SW 1271 (cell line): ENCODE measurements around the gene PRRG2.
A peak's percentile ranks its signal among the peaks of the same experiment; 100 is the strongest.

Experiments
- DNase-seq, 2 experiments: peaks; one replicate each; lab custom pipeline; 2025; lab: John Stamatoyannopoulos, UW

PRRG2 gene

DNA sequence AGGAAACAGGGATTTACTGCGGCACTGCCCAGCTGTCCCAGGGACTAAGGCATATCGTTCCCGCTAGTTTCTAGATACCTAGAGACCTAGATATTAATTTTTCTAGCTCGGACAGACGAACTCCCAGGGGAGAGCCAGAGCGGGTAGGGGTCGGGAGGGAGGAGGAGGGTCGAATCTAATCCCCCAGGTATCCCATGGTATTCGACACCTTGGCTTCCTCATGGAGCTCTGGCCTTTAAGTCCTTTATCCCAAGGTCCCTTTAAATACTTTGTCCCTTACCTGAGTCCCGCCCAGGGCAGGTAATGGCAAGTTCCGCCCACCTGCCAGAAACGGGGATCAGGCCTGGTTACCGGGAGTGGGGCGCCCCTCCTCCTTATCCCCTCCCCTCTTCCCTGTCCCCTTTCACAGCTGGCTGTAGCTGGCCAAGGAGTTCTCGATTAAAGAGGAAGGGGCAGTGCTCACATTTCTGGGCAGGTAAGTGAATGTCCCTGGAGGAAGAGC is at the start of gene PRRG2:
Gene PRRG2 (plus strand): TSS at position 310 of the 502 bp plus-strand sequence. CDS start 1,904 bp downstream, outside the sequence.
- no peak for DNase-seq

DNA sequence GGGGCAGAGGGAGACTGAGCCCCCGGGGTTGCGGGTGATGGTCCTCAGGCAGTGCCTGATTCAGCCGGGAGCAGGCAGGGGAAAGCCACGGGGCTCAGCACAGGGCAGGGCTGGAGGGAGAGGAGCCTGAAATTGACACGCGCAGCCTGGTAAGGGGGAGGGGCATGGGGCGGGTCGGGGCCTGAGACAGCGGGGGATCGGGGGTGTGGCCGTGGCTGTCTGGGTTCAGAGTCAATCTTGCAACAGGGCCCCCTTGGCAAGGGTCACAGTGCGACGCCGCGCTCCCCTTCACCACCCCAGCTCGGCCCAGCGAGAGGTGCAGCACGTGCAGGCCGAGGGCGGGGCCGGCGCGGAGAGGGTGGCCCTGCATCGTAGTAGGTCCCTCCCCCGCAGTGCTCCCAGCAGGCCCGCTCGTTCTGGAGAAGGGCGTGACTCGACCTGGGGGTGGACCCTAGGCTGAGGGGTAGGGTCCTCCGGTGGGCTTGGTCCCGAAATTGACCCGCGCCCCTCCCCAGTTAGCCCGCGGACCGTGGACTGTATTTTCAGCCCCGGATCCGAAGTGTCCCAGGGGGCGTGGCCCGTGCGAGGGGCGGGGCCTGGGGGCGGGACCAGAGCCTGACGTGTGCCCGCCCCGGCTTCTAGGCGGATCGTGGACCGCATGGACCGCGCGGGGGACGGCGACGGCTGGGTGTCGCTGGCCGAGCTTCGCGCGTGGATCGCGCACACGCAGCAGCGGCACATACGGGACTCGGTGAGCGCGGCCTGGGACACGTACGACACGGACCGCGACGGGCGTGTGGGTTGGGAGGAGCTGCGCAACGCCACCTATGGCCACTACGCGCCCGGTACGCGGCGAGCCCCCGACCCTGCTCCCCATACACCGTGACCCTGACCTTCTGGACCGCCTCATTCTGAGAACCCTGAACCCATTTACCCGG is 47.3 kb upstream of the PRRG2 start:
- DNase-seq: peak in 1 of 2 experiments; percentile 47

DNA sequence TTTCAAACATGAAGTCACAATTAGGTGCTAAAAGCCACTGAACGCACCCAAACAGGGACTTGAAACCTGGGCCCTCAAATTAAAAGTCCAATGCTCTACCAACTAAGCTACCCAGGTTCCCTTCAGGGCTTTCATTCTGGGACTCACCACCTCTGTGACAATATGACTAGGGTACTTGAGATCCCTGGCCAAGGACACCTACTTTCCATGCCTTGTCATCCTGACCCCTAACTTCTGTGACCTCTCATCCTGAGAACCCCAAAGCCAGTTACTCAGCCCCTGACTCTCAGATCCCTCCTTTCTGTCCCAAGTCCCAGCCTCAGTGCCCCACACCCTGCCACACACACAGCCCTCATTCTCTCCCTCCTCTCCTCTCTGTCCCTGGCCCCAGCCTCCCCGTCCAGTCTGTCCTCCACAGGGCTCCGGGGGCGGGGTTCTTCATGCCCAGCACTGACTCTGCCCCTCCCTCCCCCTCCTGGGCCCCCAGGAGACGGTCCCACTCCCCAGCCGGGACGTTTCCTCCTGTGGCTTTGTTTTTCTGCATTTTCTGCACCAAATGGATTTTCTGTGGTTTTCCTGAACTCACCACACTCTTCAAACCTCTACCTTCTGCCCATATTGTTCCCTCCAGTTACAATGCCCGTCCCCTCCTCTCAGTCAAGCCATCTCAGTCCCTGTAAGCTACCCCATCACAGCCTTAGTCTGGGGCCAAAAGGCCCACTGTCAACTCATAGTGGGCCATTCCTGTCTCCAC is 46.3 kb upstream of the PRRG2 start:
- DNase-seq: no peak

DNA sequence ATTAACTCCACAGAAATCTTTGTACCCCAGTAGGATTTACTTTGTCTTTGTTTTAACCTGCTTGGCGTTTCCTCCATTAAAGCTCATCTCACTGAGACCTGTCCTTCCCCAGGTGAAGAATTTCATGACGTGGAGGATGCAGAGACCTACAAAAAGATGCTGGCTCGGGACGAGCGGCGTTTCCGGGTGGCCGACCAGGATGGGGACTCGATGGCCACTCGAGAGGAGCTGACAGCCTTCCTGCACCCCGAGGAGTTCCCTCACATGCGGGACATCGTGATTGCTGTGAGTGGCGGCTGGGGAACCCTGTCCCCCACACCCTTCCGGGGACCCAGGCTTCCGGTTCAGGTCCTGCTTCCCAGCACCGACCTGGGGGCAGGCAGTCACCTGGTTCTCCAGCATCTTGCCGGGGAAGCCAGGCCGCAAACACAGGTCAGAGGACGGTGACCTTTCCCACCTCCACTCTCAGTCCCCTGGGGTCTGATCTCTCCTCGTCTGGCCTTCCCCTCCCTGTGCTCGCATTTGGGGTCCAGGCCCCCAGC is 44.1 kb upstream of the PRRG2 start:
- DNase-seq: no peak

DNA sequence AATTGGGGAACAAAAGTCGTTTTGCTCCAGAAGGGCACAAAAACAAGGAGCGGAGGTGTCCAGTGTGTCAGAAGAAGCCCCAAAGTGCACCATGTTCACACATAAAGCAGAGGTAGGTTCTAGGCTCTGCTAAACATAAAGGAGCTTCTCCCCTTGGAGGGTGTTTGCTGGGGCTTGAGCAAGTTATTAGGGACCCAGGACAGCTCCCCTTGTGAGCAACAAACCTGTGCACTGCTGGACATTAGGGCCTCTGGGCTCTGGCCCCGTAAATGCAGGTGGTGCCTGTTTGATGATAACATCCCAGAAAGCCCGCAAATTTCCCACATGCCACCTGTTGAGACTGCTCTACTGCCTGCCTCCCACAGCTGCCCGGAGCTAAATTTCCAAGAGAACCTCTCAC is 42.5 kb upstream of the PRRG2 start:
- DNase-seq: no peak

DNA sequence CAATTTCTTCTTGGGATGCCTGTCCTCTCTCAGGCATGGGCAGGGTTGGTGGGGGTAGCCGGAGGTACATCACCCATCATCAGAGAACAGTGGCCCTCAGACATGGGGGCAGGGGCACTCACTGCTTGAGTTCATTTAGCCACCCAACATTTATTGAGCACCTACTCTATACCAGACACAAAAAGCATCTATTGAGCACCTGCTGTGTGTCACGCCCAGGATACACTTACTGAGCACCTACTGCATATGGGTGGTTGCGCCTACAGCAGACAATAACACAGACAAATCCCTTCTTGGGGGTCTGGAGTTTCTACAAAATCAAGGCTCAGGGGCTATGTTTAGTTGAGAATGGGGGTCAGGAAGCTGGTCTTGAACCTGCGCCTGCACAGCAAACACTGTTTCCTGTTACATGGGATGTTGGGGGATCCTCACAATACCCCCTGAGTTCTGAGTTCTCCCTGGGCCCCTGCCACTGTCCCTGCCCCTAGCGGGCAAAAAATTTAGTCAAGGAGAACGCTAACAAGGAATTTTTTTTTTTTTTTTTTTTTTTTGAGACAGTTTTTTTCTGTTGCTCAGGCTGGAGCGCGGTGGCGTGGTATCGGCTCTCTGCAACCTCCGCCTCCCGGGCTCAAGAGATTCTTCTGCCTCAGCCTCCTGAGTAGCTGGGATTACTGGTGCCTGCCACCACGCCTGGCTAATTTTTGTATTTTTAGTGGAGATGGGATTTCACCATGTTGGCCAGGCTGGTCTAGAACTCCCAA is 41.7 kb upstream of the PRRG2 start:
- no peak for DNase-seq

DNA sequence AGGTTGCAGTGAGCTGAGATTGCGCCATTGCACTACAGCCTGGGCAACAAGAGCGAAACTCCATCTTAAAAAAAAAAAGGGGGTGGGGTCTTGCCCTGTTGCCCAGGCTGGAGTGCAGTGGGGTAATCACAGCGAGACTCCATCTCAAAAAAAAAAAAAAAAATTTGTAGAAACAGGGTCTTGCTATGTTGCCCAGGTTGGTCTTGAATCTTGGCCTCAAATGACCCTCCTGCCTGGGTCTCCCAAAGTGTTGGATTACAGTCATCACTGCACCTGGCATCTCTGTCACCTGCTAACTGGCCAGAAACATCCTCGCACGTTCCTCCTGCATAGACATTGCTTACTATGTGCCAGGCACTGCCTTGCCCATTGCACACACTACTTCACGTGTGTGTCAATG is 39.2 kb upstream of the PRRG2 start:
- DNase-seq: no peak

DNA sequence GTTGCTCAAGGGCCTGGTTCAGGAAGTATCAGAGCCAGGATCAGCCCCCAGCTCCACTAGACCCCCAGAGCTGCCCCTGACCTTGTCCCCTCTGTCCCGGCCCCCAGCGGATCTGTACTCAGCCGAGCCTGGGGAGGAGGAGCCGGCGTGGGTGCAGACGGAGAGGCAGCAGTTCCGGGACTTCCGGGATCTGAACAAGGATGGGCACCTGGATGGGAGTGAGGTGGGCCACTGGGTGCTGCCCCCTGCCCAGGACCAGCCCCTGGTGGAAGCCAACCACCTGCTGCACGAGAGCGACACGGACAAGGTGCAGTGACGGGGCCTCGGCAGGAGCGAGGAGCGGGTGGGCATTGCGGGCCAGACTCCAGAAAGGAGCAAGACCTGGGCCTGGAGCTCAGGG is 38.7 kb upstream of the PRRG2 start:
- no peak for DNase-seq

DNA sequence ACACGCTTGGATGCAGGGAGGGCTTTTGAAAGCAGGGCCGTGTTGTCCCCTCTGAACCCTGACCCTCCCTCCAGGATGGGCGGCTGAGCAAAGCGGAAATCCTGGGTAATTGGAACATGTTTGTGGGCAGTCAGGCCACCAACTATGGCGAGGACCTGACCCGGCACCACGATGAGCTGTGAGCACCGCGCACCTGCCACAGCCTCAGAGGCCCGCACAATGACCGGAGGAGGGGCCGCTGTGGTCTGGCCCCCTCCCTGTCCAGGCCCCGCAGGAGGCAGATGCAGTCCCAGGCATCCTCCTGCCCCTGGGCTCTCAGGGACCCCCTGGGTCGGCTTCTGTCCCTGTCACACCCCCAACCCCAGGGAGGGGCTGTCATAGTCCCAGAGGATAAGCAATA is 38.1 kb upstream of the PRRG2 start:
- DNase-seq: no peak

DNA sequence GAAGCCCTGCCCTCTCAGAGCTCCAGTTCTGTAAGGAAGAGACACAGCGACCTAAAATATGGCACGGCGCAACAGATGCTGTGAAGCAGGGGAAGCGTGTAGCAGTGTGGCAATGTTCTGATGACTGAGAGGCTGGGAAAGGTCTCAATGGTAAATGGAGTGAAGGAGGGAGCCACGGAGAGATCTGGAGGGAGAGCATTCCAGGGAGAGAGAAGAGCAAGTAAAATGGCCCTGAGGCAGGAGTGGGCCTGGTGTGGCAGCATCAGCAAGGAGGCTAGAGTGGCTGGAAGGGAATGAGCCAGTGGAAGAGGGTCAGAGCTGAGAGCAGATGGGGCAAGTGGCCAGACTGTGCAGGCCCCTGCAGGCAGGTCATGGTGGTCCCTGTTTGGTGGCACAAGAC is 37.0 kb upstream of the PRRG2 start:
- DNase-seq: no peak

DNA sequence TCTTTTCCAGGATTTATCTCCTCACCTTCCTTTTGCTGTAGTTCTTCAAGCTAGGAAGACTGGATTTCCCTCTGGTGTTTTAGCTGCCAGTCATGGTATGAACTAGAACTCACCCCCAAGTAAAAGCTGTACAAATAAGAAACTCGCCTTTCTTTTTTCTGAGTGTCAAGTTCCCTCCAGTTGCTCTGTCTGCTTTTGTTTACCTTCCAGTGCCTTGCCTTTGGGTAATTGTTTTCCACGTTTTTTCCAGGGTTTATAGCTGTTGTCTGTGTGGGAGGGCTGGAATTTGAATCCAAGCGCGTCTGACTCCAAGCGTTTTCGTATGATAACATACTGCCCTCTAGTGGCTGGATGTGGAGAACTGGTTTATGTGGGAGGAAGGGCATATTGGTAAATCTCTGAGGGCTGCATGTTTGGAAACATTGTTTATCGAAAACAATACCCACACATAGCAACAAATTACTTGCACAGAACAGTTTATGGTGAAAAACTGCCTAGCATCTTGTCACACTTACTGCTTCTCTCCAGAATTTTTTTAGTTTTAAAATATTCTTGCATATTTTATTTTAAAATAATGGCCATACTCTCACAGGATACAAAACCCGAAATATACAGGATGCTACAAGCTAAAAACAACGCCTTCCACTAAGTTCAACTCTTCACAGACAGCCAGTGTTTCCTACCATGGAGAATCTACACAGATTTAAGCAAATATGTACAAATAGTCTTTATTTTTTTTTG is 34.1 kb upstream of the PRRG2 start:
- DNase-seq: peak; percentile 28 to 80

DNA sequence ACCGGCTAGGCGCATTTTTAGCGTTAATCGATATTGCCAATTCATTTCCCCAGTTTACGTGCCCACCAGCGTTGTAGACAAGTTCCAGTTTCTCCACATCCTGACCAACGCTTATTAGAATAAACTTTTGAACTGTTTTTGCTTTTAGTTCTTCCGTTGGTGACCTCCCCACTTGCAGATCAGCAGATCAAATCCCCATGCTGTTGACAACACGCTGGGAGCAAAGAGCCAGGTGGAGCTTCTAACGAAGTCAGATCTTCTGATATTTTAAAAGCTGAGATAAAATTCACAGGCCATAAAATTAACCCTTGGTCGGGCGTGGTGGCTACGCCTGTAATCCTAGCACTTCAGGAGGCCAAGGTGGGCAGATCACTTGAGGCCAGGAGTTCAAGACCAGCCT is 32.1 kb upstream of the PRRG2 start:
- DNase-seq: no peak

DNA sequence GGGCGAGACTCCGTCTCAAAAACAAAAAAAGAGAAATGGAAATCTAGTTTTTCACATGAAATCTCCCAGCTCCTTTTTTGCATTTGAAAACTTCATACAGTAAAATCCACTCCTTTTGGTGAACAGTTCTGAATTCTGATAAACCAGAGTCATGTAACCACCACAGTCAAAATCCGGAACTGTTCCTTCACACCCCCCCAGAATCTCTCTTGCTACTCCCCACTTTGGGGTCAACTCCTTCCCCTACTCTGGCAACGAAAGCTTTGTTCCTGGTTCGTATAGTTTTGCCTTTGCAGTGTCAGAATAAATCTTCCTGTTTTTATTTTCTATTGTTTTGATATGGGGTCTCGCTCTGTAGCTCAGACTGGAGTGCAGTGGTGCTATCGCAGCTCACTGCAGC is 29.6 kb upstream of the PRRG2 start:
- no peak for DNase-seq

DNA sequence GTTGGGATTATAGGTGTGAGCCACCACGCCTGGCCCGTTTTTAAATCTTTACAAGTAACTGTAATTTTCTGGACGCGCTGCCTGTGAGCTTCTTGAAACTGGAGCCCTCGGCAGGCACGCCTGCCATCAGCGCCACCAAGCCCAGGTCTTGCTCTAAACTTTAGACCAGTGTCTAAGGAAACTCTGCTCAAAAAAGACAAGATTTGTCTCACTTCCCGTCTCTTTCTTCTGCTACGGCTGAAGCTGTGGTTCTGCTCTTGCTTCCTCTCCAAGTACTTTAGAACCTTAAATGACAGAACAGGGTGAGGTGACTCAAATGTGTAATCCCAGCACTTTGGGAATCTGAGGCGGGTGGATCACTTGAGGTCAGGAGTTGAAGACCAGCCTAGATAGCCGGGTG is 28.4 kb upstream of the PRRG2 start:
- DNase-seq: no peak

DNA sequence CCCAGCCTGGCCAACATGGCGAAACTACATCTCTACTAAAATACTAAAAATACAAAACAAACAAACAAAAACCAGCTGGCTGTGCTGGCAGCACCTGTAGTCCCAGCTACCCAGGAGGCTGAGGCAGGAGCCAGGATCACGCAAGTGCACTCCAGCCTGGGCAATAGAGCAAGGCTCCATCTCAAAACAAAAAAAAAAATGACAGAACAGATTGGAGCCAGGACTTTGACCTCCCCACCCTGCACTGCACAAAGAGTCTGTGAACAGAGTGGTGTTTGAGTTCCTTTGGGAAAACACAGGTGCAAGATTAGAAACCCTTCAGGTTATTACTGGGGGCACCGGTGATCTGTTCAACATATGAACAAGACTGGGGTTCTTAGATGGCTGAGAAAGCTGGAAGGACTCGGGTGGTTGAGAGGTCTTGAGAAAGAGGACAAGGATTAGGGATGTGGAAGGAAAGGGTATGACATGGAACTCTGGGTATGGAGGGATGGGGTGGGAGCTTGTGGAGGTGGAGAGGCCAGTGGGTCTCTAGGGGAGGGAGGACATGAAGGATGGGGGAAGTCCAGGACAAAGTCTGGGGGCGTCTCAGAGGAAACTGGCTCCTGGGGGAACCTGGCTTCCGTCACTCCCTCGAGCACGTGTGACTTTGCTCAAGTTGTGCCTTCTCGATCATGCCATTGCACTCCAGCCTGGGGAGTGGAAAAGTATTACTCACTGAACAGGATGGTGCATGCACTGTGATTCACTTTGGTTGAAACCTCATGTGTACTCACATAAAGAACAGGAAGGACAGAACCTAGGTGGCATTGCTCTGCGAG is 27.5 kb upstream of the PRRG2 start:
- no peak for DNase-seq

DNA sequence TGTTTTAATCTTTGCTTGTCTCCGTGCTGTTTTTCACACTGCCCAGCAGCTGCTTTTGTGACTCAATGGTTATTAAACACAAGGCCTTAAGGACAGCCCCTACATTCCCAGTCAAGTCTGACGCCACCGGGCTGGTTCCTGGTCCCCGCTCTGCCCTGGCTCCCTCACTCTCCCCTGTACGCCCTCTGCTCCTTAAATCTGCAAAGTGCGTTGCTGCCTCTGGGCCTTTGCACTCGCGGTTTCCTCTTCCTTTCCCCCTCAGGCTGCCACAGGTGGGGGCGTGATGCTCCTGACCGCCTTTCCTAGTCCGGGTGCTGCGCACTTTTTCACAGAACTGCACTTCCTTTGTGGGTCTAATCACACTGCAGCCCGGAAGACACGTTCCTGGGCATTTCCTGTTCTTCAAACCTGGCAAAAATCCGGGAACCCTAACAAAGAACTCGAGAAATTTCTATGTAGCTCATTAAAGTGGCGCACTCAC is 26.4 kb upstream of the PRRG2 start:
- DNase-seq: no peak

DNA sequence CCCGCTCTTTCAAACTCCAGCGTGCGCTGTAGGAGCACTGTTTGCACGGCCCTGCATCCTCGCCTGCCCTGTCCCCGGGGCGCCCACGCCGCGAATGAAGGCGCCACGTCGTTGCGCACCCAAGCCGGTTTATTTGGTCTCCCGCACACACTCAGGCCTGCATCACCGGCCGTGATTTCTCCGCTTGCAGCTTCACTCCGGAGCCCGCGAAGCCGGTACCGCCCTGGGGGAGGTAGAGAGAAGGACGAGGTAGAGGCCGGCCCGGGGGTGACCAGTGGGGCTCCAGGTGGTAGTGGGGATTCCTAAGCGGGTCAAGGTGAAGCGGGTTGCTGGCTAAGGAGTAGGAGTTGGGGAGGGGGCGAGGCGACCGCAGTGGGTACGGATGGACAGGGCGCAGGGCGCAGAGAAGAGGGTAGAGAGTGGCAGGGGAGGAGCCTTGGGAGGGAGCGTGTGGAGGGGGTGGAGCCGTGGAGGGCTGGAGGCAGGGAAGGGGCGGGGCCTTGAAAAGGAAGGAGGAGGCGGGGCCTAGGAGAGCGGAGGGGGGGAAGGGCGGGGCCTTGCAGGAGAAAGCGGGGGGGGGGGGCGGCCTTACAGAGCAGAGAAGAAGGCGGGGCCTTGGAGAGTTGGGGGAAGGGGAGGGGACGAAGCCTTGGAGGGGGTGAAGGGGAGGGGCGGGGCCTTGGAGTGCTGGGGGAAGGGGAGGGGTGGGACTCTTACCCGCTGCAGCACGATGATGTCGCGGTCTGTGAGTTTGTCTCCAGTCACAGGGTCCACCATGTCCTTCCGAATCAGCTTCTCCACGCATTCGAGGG is 25.3 kb upstream of the PRRG2 start:
- DNase-seq: peak in 1 of 2 experiments; percentile 6

DNA sequence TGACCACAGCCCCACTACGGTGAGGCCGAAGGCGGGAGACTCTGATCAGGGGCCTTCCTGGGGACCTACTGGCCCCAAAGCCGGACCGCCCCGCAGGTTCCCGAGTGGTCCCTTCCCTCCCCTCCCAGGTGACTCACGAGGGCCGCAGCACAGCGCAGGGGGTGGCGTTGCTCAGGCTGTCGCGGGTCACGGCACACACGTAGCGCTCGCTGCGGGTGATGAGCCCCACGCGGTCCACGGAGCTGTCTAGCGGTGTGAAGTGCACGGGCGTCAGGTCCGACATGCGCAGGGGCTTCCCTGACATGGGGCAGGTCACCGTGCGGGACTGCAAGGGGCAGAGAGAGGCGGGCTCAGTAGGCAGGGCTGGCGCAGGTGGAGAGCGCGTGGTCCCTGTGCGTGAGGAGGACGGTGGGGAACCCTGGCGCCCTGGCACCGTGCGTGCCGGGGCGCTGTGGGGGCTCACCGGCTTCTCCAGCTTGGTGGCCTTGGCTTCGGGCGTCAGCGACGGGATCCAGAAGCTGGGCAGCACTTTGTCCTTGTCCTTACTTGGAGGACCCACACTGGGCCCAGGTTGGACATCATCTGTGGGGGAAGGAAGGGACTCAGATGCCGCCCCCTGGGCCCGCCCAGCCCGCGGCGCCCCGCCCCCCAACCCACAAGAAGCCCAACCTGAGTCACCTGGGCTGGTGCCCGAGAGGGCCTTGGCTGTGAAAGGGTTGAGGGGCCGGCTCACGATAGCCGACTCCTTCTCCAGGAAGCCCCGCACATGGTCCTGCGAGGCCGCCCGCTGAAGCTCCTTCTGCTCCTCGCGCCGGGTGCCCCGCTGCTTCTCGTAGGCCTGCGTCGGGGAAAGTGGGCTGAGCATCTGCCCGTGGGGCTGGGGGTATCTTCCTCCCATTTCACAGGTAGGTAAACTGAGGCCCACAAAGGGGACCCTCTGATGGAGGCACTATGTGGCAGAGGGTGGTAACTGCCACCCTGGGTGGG is 24.4 kb upstream of the PRRG2 start:
- no peak for DNase-seq
